GM21717 (cell line): ENCODE data around the gene CNOT4.
A peak's percentile ranks its signal among the peaks of the same experiment; 100 is the strongest.
"Not testable (repeated sequence)": the region's sequence is repeated elsewhere in the genome, so short reads cannot be mapped to it uniquely, and the experiment has no call there.

ENCODE experiments used
- ATAC-seq: cut with Tn5 transposase; IDR thresholded peaks from one replicate; pipeline ENCODE4 v1.9.1; 2021; ENCODE audit warnings: mild to moderate bottlenecking, moderate library complexity; ENCODE audit not compliant: unreplicated experiment

CNOT4 gene

GRCh38 chr7:135459951-135460567, 49.8 kb downstream of the CNOT4 start:
- no peak for ATAC-seq

DNA sequence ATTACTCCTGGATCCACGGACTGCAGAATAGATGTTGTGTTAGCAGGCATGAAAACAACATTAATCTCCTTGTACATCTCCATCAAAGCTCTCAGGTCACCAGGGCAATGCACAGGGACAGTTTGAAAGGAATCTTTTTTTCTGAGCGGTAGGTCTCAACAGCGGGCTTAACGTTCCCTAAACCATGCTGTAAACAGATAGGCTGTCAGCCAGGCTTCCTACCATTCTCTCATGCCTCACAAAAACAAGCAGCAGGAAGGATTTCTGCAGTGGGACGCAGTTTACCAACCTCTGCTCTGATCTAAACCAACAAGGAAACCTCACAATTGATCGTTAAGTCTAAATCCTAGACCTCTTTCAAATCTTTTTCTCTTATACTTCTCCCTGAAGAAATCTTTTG, 50.8 kb downstream of the CNOT4 start:
- ATAC-seq = no peak

- no peak for ATAC-seq
Measured at GRCh38 chr7:135454060-135454459, 55.8 kb downstream of the CNOT4 start.

- ATAC-seq = no peak
Measured at GRCh38 chr7:135449436-135449835, 60.5 kb downstream of the CNOT4 start.

GRCh38 chr7:135448753-135449152, 61.1 kb downstream of the CNOT4 start:
- no peak for ATAC-seq

DNA sequence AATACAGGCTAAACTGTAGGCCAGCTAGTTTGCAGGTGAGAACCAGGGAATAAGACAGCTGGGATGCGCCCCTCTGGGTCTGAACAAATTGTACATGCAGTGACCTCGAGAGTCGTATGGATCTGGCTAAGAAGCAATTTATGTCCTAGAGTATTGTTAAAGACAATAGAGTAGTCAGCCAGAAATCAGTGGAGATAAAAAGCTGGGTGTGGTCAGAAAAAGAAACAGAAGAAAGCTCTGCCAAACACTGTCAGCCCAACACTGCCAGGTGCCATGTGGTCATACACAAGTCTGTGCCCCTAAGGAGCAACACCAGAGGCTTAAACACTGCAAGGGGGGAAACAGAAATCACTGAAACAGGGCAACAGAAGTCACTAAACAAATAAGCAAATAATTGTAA, 62.2 kb downstream of the CNOT4 start:
- ATAC-seq = no peak

DNA sequence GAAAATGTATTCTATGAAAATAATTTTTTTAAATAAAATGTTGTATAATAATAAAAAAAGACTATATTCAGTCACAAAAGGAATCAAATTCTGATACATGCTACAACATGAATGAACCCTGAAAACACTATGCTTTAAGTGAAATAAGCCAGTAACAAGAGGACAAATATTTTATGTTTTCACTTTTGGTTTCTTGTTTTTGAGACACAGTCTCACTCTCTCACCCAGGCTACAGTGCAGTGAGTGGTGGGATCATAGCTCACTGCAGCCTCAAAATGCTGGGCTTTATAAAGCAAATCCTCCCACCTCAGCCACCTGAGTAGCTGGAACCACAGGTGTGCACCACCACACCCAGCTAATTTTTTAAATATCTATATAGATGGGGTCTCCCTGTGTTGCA, 64.2 kb downstream of the CNOT4 start:
- peak; percentile 69 for ATAC-seq

GRCh38 chr7:135445266-135445665, 64.6 kb downstream of the CNOT4 start:
- not testable (repeated sequence) for ATAC-seq

GRCh38 chr7:135441791-135442190, 68.1 kb downstream of the CNOT4 start:
- ATAC-seq = no peak

- ATAC-seq = no peak
Measured at GRCh38 chr7:135434047-135434446, 75.9 kb downstream of the CNOT4 start.

DNA sequence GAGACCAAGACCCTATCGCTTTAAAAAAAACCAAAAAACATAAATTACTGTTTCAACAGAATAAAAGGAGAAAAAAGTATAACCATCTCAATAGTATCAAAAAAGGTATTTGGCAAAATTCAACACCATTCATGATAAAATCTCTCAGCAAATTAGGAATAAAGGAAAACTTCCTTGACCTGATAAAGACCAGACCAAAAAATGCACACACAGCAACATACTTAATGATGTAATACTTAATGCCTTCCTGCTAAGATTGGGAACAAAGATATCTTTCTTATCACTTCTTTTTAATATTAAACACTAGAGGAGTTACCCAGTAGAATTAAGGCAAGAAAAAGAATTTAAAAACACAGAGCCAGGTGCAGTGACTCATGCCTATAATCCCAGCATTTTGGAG, 79.3 kb downstream of the CNOT4 start:
- ATAC-seq = no peak

GRCh38 chr7:135428879-135429278, 81.0 kb downstream of the CNOT4 start:
- ATAC-seq = no peak

GRCh38 chr7:135428011-135428410, 81.9 kb downstream of the CNOT4 start:
- ATAC-seq = no peak

GRCh38 chr7:135427166-135427565, 82.7 kb downstream of the CNOT4 start:
- no peak for ATAC-seq

DNA sequence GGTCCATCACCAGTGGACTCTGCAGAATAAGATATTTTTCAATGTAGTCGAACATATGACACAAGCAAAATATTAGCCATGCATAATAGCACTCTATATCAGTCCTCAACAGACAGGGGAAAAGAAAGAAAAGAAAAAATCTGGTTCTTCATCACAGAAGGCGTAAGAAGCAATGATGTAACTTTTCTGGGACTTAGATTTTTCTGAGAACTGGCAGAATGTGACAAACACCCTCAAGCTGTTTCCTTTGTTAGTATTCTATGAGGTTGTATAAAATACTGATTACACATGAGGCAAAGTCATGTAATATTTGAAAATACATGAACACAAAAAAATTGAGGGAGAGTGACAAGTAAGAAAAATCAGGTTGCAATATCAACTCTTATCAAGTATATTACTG, 84.9 kb downstream of the CNOT4 start:
- no peak for ATAC-seq

- no peak for ATAC-seq
Measured at GRCh38 chr7:135420786-135421185, 89.1 kb downstream of the CNOT4 start.

DNA sequence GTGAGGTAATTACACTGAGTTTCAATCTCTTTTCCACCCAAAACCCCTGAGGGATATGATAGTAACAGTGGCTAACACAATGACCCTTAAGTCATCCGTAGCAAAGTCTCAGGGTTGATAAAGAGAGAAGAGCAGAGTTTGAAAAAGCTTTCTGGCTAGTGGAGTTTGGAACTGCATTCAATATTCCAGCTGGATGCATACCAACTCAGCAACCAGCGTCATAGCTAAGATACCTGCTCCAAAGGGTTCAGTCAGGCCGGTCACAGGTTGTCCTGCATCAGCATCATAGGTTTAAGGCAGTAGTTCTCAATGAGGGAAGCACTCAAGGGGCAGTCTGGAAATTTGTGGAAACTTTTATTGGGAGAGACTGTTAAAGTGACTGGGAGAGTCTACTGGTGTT, 93.5 kb downstream of the CNOT4 start:
- no peak for ATAC-seq

DNA sequence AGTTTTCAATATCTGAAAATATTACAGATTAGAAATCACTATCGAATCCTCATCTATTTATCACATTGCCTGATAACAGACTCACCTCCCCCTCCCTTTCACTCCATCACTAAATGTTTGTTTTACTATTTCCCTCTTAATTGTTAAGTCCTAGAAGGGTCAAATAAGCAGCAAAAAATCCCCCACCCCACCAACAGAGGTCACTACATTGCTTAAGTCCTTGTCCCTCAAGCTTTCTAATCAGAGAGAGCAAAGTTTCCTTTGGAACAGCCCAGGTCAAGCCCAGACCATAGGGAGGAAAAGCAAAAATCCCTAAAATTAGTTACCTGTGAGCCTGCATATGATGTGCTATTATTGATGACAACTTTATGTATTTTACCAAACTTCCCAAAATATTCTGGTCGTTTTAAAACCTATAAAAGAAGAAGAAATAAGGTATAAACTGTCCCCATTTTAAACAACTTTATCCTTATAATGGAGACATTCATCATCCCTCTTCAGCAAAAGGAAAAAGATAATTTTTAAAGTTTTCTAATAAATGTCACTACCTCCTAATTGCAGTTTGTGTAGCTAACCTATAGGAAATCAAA, 95.0 kb downstream of the CNOT4 start:
- ATAC-seq = no peak

GRCh38 chr7:135414208-135414607, 95.7 kb downstream of the CNOT4 start:
- ATAC-seq = no peak

- ATAC-seq = no peak
Measured at GRCh38 chr7:135411098-135411497, 98.8 kb downstream of the CNOT4 start.

GRCh38 chr7:135410543-135410942, 99.4 kb downstream of the CNOT4 start:
- ATAC-seq = no peak

GRCh38 chr7:135409845-135410542, 99.9 kb downstream of the CNOT4 start:
- no peak for ATAC-seq
